ENCODE measurements around the gene HEATR5B. TPM values are rescaled to one million over a fixed set of nuclear protein-coding genes. Genes with fewer than 3 reads are reported as not detected.

The HEATR5B gene
- total RNA-seq, 1 donor from 2014 or later: 15.7 TPM

- H2AFZ ChIP-seq (ENCODE audit: low read depth, low read length): no peak overlapping the region
- H3K4me3 Mint-ChIP-seq (ENCODE audit: unreplicated experiment): no peak overlapping the region
- H3K9ac ChIP-seq (ENCODE audit: low read length): no peak overlapping the region
- no peaks in the 10 kb centered on the region for H4K20me1 ChIP-seq (ENCODE audit: insufficient read depth, low read length)
- no peak for TF ChIP-seq CTCF (IDR thresholded peaks at IDR 0.05; ENCODE audit: insufficient read depth, low read depth, low read length)
- no peak for TF ChIP-seq EZH2 (IDR thresholded peaks at IDR 0.05; ENCODE audit: insufficient read depth, low read length)
- no peak overlapping the region for H3K27ac Mint-ChIP-seq (ENCODE audit: unreplicated experiment)
- H3K27me3 ChIP-seq (ENCODE audit: insufficient read depth, low read length): no peaks in the 10 kb centered on the region
- no peak for FAIRE-seq
- peaks cover 18% of the 10 kb centered on the region for H3K36me3 ChIP-seq (ENCODE audit: insufficient read depth, low read length)
- no peaks in the 10 kb centered on the region for H3K9me3 Mint-ChIP-seq (ENCODE audit: unreplicated experiment)
- H3K79me2 ChIP-seq (ENCODE audit: insufficient read depth, low read length): no peaks in the 10 kb centered on the region
- no peaks in the 10 kb centered on the region for H3K27me3 Mint-ChIP-seq (ENCODE audit: low read depth, unreplicated experiment)
- peaks cover 2% of the 10 kb centered on the region for H3K36me3 Mint-ChIP-seq (ENCODE audit: low read depth, unreplicated experiment)
- DNase-seq (ENCODE audit: low read depth): no peak
- no peak overlapping the region for H3K4me3 ChIP-seq (ENCODE audit: insufficient read depth, low read depth, low read length)
- H3K4me1 ChIP-seq (ENCODE audit: insufficient read depth, low read length): no peaks in the 10 kb centered on the region
- H3K4me1 Mint-ChIP-seq (ENCODE audit: low read depth, unreplicated experiment): no peaks in the 10 kb centered on the region
- no peaks in the 10 kb centered on the region for H3K9me3 ChIP-seq (ENCODE audit: insufficient read depth, low read depth, low read length)
- H3K4me2 ChIP-seq (ENCODE audit: low read length): no peak overlapping the region
- no peak overlapping the region for H3K27ac ChIP-seq (ENCODE audit: low read depth, low read length)
Measured at GRCh38 chr2:37070931-37071330, 13.2 kb downstream of the HEATR5B start.

- H3K27me3 Mint-ChIP-seq (ENCODE audit: low read depth, unreplicated experiment): no peaks in the 10 kb centered on the region
- H3K9ac ChIP-seq (ENCODE audit: low read length): no peak overlapping the region
- H3K27me3 ChIP-seq (ENCODE audit: insufficient read depth, low read length): no peaks in the 10 kb centered on the region
- H3K9me3 Mint-ChIP-seq (ENCODE audit: unreplicated experiment): no peaks in the 10 kb centered on the region
- no peaks in the 10 kb centered on the region for H3K9me3 ChIP-seq (ENCODE audit: insufficient read depth, low read depth, low read length)
- FAIRE-seq: no peak
- no peak for DNase-seq (ENCODE audit: low read depth)
- no peak overlapping the region for H3K27ac Mint-ChIP-seq (ENCODE audit: unreplicated experiment)
- H3K4me3 ChIP-seq (ENCODE audit: insufficient read depth, low read depth, low read length): no peak overlapping the region
- no peak overlapping the region for H3K4me2 ChIP-seq (ENCODE audit: low read length)
- TF ChIP-seq CTCF (IDR thresholded peaks at IDR 0.05; ENCODE audit: insufficient read depth, low read depth, low read length) (no peak), EZH2 (IDR thresholded peaks at IDR 0.05; ENCODE audit: insufficient read depth, low read length) (no peak)
- H3K36me3 Mint-ChIP-seq (ENCODE audit: low read depth, unreplicated experiment): peaks cover 2% of the 10 kb centered on the region
- H3K79me2 ChIP-seq (ENCODE audit: insufficient read depth, low read length): no peaks in the 10 kb centered on the region
- H3K4me1 Mint-ChIP-seq (ENCODE audit: low read depth, unreplicated experiment): no peaks in the 10 kb centered on the region
- H3K36me3 ChIP-seq (ENCODE audit: insufficient read depth, low read length): peaks cover 29% of the 10 kb centered on the region
- no peak overlapping the region for H3K4me3 Mint-ChIP-seq (ENCODE audit: unreplicated experiment)
- no peak overlapping the region for H2AFZ ChIP-seq (ENCODE audit: low read depth, low read length)
- no peaks in the 10 kb centered on the region for H4K20me1 ChIP-seq (ENCODE audit: insufficient read depth, low read length)
- H3K4me1 ChIP-seq (ENCODE audit: insufficient read depth, low read length): no peaks in the 10 kb centered on the region
- H3K27ac ChIP-seq (ENCODE audit: low read depth, low read length): no peak overlapping the region
Measured at GRCh38 chr2:37068686-37069085, 15.5 kb downstream of the HEATR5B start.

- no peak overlapping the region for H3K4me3 Mint-ChIP-seq (ENCODE audit: unreplicated experiment)
- no peak overlapping the region for H3K4me3 ChIP-seq (ENCODE audit: insufficient read depth, low read depth, low read length)
- TF ChIP-seq EZH2 (IDR thresholded peaks at IDR 0.05; ENCODE audit: insufficient read depth, low read length) (no peak), CTCF (IDR thresholded peaks at IDR 0.05; ENCODE audit: insufficient read depth, low read depth, low read length) (no peak)
- no peak overlapping the region for H3K27ac Mint-ChIP-seq (ENCODE audit: unreplicated experiment)
- no peaks in the 10 kb centered on the region for H3K4me1 ChIP-seq (ENCODE audit: insufficient read depth, low read length)
- no peaks in the 10 kb centered on the region for H3K9me3 ChIP-seq (ENCODE audit: insufficient read depth, low read depth, low read length)
- H3K79me2 ChIP-seq (ENCODE audit: insufficient read depth, low read length): no peaks in the 10 kb centered on the region
- H3K9ac ChIP-seq (ENCODE audit: low read length): no peak overlapping the region
- H3K4me2 ChIP-seq (ENCODE audit: low read length): no peak overlapping the region
- no peaks in the 10 kb centered on the region for H3K36me3 Mint-ChIP-seq (ENCODE audit: low read depth, unreplicated experiment)
- H3K4me1 Mint-ChIP-seq (ENCODE audit: low read depth, unreplicated experiment): no peaks in the 10 kb centered on the region
- FAIRE-seq (no peak), DNase-seq (ENCODE audit: low read depth) (no peak)
- no peaks in the 10 kb centered on the region for H3K9me3 Mint-ChIP-seq (ENCODE audit: unreplicated experiment)
- peaks cover 52% of the 10 kb centered on the region for H3K36me3 ChIP-seq (ENCODE audit: insufficient read depth, low read length)
- no peaks in the 10 kb centered on the region for H3K27me3 ChIP-seq (ENCODE audit: insufficient read depth, low read length)
- H2AFZ ChIP-seq (ENCODE audit: low read depth, low read length): no peak overlapping the region
- H3K27ac ChIP-seq (ENCODE audit: low read depth, low read length): no peak overlapping the region
- H4K20me1 ChIP-seq (ENCODE audit: insufficient read depth, low read length): no peaks in the 10 kb centered on the region
- H3K27me3 Mint-ChIP-seq (ENCODE audit: low read depth, unreplicated experiment): no peaks in the 10 kb centered on the region
Measured at GRCh38 chr2:37061776-37062175, 22.4 kb downstream of the HEATR5B start.

All from astrocyte (in vitro differentiated cells and primary cell).